Stimulated activated CD8-positive, alpha-beta memory T cell treated with anti-CD3 and anti-CD28 coated beads, Interleukin-15, amount 100 ng/mL, for 48 hours (primary cell): ENCODE data around the gene ZNF469.

ENCODE experiments used
- DNase-seq, 2 donors: peaks; one replicate each; pipeline ENCODE4 v3.0.0-alpha.2; 2020; ENCODE audit warnings: low read depth in 2 of 2

ZNF469 gene

GRCh38 chr16:88347656-88348376 lies 34.9 kb upstream of the ZNF469 start:
- no peak for DNase-seq

GRCh38 chr16:88348377-88349152 lies 34.2 kb upstream of the ZNF469 start:
- no peak for DNase-seq

DNA sequence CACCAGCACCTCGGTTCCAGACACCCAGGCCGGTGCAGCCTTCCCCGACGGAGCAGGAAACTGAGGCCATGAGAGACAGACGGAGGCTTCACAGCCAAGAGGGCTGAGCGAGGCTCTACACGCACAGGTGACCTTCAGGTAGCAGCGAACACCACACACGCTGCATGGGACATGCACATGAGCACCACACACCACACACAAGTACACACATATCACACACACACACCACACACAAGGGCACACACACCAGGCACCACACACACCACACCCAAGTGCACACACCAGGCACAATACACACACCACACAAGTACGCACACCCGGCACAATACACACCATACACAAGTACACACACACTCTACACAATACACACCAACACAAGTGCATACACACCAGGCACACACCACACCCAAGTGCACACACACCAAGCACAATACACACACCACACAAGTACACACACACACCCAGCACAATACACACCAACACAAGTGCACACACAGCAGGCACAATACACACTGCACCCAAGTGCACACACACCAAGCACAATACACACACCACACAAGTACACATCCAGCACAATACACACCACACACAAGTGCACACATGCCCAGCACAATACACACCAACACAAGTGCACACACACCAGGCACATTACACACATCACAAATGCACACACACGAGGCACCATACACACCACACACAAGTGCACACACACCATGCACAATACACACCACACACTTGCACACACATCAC lies 33.4 kb upstream of the ZNF469 start:
- no peak for DNase-seq

DNA sequence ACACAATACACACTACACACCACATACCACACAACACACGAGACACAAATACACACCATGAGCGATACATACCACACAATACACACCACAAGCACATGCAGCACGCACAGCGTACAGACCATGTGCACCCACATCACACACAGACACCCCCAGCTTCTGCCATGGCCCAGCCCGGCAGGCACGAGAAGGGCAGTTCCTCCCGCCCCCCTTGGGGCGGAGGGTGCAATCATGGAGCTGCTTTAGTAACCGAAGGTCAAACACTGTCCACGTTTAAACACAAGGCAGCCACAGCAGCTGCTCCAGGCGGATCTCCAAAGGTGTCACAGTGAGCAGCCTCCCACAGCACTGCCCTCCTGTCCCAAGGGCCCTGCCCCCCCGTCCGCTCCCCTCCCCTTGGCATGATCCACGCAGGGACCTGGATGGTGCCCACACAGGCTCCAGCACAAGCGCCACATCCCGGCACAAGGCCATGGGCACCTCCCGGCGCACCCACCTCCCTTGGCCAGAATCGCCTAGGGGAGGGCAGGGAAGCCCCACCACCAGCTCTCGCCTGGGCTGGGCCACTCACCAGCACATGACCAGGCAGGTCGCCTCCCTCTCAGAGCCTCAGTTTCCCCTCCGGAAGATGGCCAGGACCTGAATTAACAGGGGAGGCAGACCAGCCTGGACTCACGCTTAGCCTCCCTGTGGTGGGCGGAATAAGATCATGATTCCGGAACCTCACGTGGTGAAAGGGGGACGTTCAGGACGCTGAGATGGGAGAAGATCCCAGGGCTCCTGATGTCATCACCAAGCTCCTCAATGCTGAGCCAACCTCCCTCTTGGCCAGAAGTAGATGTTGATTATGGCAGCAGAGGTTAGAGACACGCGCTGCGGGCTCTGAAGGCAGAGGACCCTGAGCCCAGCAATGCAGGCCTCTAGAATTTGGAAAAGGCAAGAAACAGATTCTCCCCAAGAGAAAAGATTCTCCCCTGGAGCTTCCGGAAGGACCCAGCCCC lies 32.6 kb upstream of the ZNF469 start:
- DNase-seq: no peak

DNA sequence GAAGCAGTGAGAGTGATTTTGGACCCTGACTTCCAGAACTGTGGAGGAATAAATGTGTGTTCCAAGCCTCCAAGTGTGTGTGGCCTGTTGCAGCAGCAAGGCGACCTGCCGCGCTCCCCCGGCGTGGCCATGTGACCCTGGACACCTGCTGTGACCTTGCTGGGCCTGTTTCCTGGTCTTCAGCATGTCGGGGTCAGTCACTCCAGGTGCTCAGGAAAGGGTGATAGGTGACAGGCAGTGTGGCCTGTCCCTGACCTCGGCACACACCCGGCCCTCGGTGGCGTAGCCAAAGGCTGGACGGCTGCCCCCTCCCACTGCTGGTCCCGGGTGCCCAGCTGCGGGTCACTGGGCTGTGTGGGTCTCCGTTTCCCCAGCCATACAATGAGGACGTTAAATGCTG lies 31.8 kb upstream of the ZNF469 start:
- DNase-seq: no peak

- no peak for DNase-seq
These were observed 31.2 kb upstream of the ZNF469 start for GRCh38 chr16:88351491-88352101.

- DNase-seq: no peak
These were observed 30.2 kb upstream of the ZNF469 start for GRCh38 chr16:88352261-88353200.

GRCh38 chr16:88353232-88353631 lies 29.5 kb upstream of the ZNF469 start:
- no peak for DNase-seq

DNA sequence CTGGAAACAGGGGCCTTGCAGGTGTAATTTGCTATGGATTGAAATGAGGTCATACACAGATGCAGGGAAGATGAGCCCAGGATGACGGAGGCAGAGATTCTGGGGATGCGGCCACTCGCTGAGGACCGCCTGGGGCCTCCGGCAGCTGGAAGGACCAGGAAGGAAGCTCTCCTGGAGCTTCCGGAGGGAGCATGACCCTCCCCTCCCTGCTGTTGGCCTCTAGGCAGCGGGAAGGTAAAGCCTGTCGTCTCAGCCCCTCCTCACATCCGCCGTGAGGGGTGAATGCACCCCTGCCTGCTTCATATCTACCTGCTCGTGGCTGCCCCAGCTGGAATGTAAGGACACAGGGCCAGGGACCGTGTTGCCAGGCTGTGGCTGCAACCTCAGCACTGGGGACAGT lies 29.1 kb upstream of the ZNF469 start:
- DNase-seq: no peak

DNA sequence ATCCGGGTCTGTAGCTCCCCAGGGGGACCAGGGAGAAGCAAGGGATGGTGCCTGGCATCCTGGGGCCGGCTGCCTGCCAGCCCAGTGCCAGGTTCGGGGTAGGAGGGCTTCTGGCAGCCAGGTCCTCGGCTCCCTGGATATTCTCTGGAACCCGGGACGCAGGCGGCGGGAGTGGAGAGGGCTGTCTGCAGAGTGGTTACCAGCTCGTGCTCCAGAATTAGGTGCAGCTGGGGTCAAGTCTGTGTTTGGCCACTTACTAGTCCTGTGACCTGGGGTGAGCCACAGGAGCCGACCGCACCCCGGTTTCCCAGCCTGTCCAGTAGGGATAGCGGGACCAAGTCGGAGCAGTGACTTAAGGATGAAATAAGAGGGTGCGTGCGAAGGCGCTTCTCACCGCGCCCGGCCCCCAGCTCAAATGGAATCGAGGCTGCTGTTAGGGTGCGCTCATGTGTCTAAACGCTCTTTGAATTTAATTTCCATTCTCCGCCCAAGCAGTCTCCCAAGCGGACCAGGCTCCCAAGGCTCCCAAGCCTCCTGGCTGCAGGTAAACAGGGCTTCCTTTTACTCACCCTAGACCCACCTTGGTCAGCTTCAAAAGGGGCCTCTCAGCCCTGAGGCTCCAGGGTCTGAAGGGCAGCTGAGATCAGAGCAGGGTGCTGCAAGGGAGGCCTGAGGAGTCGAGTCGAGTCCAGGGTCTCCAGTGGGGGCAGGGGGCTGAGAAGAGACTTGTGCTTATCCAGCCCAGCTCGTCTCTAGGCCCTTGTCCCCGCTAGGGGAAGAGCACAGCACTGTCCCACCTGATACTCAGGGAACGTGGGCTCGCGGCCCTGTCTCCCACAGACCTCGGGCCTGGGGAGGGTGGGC lies 28.3 kb upstream of the ZNF469 start:
- DNase-seq: no peak

DNA sequence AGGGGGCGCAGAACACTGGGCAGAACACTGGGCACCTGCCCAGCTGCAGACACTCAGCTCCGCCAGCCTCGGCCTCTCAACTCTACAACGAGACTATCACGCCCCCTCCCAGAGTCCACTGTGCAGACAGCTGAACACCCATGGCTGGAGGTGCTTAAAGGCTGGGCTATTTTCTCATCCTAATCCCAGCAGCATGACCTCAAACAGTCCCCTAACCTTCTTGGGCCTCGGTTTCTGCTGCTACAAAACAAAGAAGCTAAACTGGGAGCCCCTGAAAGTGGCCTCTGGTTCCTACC lies 27.7 kb upstream of the ZNF469 start:
- DNase-seq: no peak

DNA sequence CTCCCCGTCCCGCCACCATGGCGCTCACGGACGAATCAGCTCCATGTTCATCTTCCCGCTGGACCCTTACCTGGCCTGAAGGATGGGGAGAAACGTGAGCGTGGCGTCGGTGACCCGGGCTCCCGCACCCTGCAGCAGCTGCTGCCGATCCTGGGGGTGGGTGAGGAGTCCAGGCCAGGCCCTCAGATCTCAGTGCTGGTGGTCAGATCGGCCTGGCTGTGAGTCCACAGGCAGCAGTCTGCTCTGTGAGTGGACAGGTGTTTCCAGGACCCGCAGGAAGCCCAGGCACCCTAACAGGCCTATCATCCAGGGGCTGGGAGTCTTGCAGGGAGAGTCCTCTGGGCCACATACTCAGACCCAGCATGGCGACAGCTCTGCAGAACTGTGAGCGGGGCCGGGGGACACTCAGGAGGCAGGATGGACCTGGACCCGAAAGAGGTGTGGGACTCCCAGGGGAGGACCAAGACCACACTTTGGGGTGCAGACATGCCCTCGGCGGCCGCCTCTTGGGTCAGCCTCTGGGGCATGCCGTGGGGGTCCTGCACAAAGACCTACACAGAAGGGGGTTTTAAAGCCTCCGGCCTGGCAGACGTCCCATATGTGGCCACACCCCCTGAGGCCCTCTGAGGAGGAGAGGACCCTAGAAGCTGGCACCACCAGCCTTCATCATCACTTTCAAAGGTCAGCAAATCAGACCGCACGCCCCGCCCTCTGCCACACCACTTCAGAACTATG lies 27.2 kb upstream of the ZNF469 start:
- no peak for DNase-seq

DNA sequence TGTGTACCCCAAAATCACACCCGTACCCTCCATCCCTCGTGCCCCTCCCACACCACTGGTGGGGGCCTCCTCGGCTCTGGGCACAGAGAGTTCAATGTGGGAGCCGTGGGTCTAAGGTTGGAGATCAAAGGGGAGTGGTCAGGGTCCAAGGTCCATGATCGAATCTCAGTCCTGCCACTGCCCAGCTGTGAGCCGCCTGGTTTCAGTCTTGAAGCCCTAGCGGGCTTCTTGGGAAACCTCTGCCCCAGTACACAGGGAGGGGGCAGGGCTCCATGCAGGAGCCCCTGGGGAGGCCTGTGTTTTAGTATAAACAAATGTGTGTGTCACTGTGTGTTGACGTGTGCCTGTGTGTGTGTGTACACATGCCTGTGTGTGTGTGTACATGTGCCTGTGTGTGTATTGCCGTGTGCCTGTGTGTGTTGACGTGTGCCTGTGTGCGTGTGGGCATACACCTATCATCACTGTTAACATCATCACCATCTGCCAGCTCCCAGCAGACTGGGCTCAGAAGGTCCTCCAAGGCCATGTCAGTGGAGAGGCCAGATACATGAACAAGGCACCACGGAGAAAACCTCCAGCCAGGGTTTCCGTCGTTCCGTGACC lies 26.5 kb upstream of the ZNF469 start:
- no peak for DNase-seq

DNA sequence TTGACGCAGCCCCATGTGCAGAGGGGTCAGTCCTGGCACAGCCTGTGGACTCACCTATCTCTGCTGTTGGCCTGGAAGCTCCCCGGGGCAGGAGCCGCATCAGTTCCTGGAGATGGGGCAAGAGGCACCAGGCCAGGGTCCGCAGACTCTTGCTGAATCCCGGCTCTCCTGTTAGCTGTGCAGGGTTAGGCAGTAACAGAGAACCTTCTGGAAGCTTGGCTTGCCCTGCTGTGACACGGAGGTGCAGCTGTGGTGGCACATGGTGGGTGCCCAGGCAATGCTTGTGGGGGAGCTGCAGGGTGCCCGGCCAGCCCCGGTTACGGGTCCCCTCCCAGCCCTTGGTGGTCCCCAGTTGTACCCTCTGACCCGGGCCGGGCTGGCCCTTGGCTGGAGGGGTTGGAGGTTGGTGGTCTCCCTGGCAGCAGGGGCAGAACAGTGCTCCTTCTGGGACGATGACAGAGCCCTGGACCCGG lies 26.0 kb upstream of the ZNF469 start:
- no peak for DNase-seq

- DNase-seq: no peak
These were observed 25.3 kb upstream of the ZNF469 start for GRCh38 chr16:88357317-88358022.

GRCh38 chr16:88358023-88358420 lies 24.7 kb upstream of the ZNF469 start:
- no peak for DNase-seq

- no peak for DNase-seq
These were observed 23.8 kb upstream of the ZNF469 start for GRCh38 chr16:88359008-88359407.
